HG02759 (cell line): ENCODE measurements around the gene WLS.

ENCODE experiments used
- ATAC-seq: cut with Tn5 transposase; IDR thresholded peaks from one replicate; pipeline ENCODE4 v1.9.1; 2021; ENCODE audit warnings: mild to moderate bottlenecking, moderate library complexity; ENCODE audit not compliant: unreplicated experiment

The WLS gene

DNA sequence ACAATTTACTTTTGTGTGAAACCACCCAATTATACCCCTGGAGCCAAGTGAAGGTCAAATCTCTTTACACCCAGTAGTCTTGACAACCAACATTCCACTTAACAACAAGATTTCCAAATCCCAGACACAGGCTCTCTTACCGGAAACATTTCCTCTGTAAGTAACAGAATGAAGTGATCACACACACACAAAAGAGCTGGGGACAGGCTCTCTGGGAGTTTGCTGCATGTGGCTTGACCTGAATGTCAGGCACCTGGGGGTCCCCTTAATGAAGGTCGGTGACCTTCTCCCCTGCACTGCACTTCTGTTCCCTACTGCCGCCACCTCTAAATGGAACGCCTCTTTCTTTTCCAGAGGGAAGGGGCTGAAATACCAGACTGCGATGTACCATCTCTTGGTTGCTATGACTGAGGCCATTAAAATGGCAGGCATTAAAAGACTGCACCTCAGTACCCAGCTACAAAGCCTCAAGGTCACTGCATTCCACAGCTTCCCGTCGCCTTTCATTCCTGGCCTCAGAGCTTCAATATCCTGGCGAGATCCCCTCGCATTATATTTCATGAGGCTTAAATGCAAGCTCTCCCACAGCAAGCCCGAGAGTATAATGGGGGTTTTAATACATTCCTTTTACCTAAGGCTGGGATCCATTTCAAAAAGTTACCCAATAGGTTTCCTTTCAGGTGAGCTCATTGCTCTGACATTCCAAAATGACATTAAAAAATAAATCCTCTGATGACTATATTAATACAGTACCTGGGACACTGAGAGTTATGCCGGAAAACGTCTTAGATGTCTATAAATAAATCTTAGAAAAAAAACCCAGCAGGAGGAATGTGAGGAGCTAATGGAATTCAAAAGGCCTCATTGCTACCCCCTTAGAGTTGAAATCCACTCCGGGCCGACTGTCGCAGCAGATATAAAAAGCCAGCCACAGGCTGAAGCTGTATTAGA is 91.0 kb downstream of the WLS start:
- no peak for ATAC-seq

- ATAC-seq = no peak
Observed at GRCh38 chr1:68140536-68140935, 91.8 kb downstream of the WLS start.

GRCh38 chr1:68136187-68136586 is 96.1 kb downstream of the WLS start:
- no peak for ATAC-seq

GRCh38 chr1:68132426-68133130 is 99.7 kb downstream of the WLS start:
- ATAC-seq = no peak

DNA sequence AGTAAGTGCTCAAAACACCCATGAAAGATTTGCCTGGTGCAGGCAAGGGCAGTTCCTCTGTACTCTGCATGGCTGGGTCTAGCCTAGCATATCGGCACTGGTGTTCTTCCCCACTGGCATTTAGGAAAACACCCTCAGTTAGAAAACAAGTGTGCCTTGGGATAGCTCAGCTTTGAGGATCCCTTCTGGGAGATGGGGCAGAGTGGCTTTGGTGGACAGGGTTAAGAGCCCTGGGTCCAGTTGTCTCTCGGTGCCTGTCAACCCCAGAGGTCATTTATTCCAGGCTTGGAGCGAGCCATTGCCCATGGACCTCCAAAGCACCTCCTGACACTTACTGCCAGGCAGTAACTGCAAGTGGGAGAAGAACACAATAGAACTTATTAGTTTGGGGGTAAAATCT is 101.1 kb downstream of the WLS start:
- ATAC-seq = no peak

DNA sequence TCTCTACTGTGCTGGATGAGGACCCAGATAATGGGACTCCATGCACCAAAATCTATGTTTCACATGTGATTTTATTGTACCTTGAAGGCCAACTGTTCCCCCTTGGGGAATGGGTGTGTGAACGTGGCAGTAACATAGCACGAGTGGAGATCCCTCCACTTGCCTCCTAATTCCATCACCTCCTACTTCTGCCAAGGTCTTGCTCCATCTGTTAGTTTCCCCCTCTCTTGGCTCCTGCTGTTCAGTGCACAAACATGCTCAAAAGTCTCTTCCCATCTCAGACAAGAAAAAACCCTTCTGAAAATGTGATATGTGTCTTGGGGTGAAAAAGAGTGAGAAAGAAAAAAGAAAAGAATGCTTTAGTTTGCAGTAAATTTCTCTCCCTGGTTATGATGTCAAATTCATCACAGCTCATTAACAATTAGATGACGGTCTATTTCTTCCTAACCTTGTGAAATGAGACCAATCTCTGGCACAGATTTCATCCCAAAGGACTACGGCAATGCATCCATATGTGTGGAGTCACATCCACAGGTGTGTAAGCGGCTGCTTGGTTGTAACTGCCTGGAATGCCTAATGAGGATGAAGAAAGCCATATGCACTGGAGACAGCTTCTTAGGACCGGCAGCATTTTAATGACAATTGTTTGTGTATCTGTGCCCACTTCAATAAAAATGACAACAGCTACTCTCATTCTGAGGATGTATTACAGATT is 102.6 kb downstream of the WLS start:
- no peak for ATAC-seq

DNA sequence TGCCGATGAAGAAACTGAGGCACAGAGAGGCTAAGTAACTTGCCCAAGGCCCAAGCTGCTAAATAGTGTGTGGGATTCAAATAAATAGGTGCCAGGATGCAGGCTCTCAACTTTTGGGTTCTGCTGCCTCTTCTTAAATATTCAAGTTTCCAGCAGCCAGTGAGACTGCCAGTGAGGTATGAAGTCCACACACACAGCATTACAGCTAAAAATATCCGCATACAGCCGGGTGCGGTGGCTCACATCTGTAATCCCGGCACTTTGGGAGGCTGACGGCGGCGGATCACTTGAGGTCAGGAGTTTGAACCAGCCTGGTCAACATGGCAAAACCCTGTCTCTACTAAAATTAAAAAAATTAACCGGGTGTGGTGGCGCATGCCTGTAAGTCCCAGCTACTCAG is 103.5 kb downstream of the WLS start:
- ATAC-seq = no peak

GRCh38 chr1:68128157-68128556 is 104.2 kb downstream of the WLS start:
- peak; percentile 64 for ATAC-seq

DNA sequence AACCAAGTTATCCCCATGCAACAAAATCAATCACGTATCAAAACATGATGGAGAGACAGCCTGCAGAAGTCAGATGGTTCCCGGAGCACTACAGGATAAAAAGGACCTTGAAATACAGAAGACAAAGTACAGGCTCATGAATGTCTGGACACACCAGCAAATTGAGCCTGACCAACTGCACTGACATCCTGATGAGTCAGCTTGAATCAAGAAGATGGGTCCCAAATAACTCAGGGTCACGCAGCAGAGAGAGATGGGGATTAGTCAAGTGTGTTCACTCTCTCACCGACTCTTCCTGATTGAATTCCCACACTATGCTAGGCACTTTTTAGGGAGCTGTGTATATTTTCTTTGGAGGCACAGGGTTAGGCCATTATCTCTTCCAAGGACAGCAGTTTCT is 110.8 kb downstream of the WLS start:
- ATAC-seq = no peak

GRCh38 chr1:68120136-68120791 is 112.1 kb downstream of the WLS start:
- ATAC-seq = peak; percentile 86

DNA sequence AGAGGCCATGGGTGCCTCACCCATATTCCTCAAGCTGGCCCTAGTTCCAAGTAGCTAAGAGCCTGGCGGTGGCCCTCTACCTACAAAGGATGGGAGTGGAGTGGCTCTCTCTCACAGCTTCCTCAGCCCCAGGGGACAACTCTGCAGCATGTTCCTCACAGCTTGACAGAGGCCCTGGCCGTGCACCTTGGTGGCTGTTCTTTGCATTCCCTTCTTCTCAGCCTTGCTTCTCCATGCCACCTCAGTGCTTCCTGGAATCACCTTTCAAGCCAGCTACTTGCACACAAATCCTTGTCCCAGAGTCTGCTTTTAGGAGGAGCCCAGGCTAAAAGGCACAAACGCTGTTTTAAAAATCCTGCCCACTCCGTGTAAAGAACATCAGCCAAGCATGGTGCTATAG is 112.9 kb downstream of the WLS start:
- no peak for ATAC-seq

DNA sequence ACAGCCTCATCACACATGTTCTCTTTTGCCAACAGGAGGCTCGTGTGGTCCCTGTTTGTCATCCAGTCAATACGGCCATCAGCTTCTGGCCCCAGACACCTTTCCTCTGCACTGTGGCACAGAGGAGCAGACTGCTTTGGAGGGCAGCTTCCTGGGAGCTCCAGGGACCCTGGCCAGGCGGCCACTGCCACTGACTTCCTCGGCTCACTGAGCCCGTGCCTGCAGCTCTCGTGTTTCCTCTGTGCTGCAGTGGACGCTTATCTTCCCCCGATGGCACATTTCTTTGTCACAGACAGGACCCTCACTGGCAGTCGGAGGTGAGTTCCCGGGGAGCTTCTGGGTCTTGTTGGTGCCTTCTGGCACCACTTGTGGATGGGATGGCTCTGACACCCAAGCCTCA is 114.9 kb downstream of the WLS start:
- ATAC-seq = no peak

DNA sequence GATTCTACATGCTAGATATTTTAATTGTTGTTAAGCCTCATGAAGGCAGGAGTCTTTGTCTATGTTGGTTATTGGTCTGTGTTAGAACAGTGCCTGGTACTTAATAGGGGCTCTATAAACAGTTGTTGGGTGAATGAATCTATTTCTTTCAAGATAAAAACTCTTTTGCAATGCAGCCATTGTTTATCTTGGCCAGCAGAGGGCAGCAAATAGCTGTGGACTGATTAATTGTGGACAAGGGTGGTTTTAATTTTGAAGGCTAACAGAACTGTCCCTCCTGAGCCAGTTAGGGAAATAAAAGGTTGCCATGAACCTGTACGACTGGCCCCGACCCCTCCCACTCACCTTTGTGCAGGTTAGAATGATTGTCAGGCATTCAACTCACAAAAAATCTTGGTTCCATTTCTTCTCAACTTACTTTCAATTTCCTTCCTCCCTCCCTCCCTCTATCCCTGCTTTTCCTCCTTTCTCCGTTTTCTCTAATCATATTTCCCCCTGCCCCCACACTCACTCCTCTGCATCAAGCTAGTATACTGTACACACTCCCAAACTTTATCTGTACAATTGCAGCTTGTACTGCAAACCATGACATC is 115.6 kb downstream of the WLS start:
- ATAC-seq = peak; percentile 44

DNA sequence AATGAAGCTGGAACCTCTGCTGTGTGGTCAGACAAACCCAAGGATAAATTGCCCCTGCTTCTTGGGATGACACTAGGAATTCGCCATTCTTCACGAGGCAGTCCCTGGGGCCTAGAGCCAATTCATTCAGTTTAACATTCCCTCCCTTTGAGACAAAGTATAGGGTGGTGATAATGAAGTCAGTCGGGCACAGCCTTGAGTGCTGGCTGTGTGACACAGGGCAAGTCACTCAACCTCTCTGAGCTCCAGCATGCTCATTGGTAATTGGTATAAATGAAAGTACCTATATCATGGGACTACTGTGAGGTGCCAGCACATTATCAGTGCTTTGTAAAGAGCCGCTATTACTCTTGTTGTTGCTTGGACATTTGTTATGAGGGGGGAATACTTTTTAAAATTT is 117.0 kb downstream of the WLS start:
- ATAC-seq = no peak

DNA sequence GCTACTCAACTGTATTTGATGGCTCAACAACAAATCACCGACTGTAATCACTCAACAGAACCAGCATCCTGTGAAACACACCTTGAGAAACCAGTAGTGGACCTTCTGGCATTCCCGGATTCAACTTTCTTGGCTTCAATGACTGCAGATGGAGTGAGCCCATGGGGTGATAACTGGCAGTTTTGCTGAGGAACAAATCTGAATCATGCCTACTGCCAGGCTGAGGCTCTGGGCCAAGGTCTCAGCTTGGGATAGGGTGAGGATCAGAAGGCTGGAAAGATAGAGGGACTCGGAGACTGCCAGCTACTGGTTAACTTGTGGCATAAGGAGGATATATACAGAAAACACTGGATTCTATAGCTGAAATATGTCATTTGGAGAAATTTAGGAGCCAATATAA is 118.4 kb downstream of the WLS start:
- no peak for ATAC-seq

GRCh38 chr1:68112835-68113243 is 119.5 kb downstream of the WLS start:
- no peak for ATAC-seq

- no peak for ATAC-seq
Observed at GRCh38 chr1:68111519-68112436, 120.5 kb downstream of the WLS start.

GRCh38 chr1:68107771-68108170 is 124.6 kb downstream of the WLS start:
- ATAC-seq = no peak

- ATAC-seq = no peak
Observed at GRCh38 chr1:68103884-68104554, 128.3 kb downstream of the WLS start.
